B cell (primary cell): ENCODE measurements around the gene SUGCT. TPM values are rescaled to one million over a fixed set of nuclear protein-coding genes. Genes with fewer than 3 reads are reported as not detected.

Experiments
- ATAC-seq: fragments of 200-7000 bp; cut with Tn5 transposase; one replicate; pipeline ENCODE4 v1.10.0; 2021; ENCODE audit warnings: low read depth, mild to moderate bottlenecking, moderate number of reproducible peaks, moderate library complexity
- CTCF ChIA-PET: fragments of 350-600 bp; sonication (Branson Sonifier 250); formaldehyde crosslinking; loops from one replicate; lab custom pipeline; 2021; ENCODE audit warnings: antibody characterized with exemption, inconsistent platforms; lab: Charles Lee
- POLR2A ChIA-PET: fragments of 350-600 bp; sonication (Branson Sonifier 250); formaldehyde crosslinking; loops from one replicate; lab custom pipeline; 2021; ENCODE audit warnings: antibody characterized with exemption; lab: Charles Lee
- DNase-seq: peaks from one replicate; pipeline ENCODE4 v3.0.0; 2013
- H2AFZ ChIP-seq: 2 replicates; pipeline ENCODE4 v1.6.1; 2012; ENCODE audit warnings: mild to moderate bottlenecking, low read depth, low read length; ENCODE audit not compliant: insufficient read depth, poor library complexity, severe bottlenecking
- H3K27ac ChIP-seq, 2 donors: 1 replicate in 1 of 2; 2 replicates in 1 of 2; pipeline ENCODE4 v1.5.1; 2012 to 2013; ENCODE audit warnings: low read length in 2 of 2, mild to moderate bottlenecking in 2 of 2, moderate library complexity in 1 of 2
- H3K27me3 ChIP-seq, 4 experiments: fragments of 200-600 bp in 1 of 4; sonication (generic) in 1 of 4; replicated peaks in 1 of 4; 1 replicate in 2 of 4; 2 replicates in 2 of 4; pipeline versions ENCODE4 v1.6.1 to v1.7.0; 2013 to 2016; ENCODE audit warnings: low read length in 3 of 4, mild to moderate bottlenecking in 2 of 4, mixed read lengths in 1 of 4, moderate library complexity in 1 of 4; ENCODE audit not compliant: insufficient read depth in 4 of 4, control insufficient read depth in 3 of 4; ENCODE audit errors: control extremely low read depth in 1 of 4
- H3K36me3 ChIP-seq, 2 experiments: replicated peaks in 1 of 2; 1 replicate in 1 of 2; 2 replicates in 1 of 2; pipeline versions ENCODE4 v1.6.1 to v1.7.1; 2013; ENCODE audit warnings: low read length in 1 of 2; ENCODE audit not compliant: insufficient read depth in 2 of 2, control insufficient read depth in 1 of 2; ENCODE audit errors: control extremely low read depth in 1 of 2, extremely low read depth in 1 of 2
- H3K4me1 ChIP-seq, 2 donors: fragments of 200-600 bp in 1 of 2; sonication (generic) in 1 of 2; 1 replicate in 1 of 2; 2 replicates in 1 of 2; pipeline versions ENCODE4 v1.5.1 to v1.6.1; 2013 to 2017; ENCODE audit warnings: low read length in 2 of 2; ENCODE audit not compliant: control insufficient read depth in 2 of 2, insufficient read depth in 2 of 2
- H3K4me2 ChIP-seq: replicated peaks from 2 replicates; pipeline ENCODE3; 2012; ENCODE audit warnings: mild to moderate bottlenecking, low read depth, low read length; ENCODE audit not compliant: poor library complexity, severe bottlenecking
- H3K4me3 ChIP-seq, 5 experiments: fragments of 200-600 bp in 1 of 5; sonication (generic) in 1 of 5; 1 replicate in 3 of 5; 2 replicates in 2 of 5; pipeline versions ENCODE4 v1.5.1 to v1.7.0; 2011 to 2016; ENCODE audit warnings: low read length in 4 of 5, mild to moderate bottlenecking in 4 of 5, low read depth in 2 of 5, control low read depth in 1 of 5, moderate library complexity in 1 of 5; ENCODE audit not compliant: insufficient read depth in 1 of 5; ENCODE audit errors: control extremely low read depth in 1 of 5, extremely low read depth in 1 of 5
- H3K79me2 ChIP-seq: fragments of 200-600 bp; sonication (generic); one replicate; pipeline ENCODE4 v1.6.0; 2016; ENCODE audit warnings: low read length; ENCODE audit not compliant: control insufficient read depth, insufficient read depth
- H3K9ac ChIP-seq: fragments of 200-600 bp; sonication (generic); 2 replicates; pipeline ENCODE4 v1.6.1; 2017; ENCODE audit warnings: mild to moderate bottlenecking, low read length, moderate library complexity
- H3K9me3 ChIP-seq, 3 donors: one replicate each; pipeline versions ENCODE4 v1.6.1 to v1.7.1; 2013; ENCODE audit warnings: low read length in 2 of 3; ENCODE audit not compliant: control insufficient read depth in 2 of 3, insufficient read depth in 1 of 3; ENCODE audit errors: control extremely low read depth in 1 of 3
- H4K20me1 ChIP-seq: 2 replicates; pipeline ENCODE4 v1.6.0; 2012; ENCODE audit warnings: mild to moderate bottlenecking, low read length; ENCODE audit not compliant: insufficient read depth, control insufficient read depth, poor library complexity, severe bottlenecking
- H3K27ac Mint-ChIP-seq: one replicate; pipeline ENCODE4 v1.8.0; 2021; ENCODE audit warnings: mixed read lengths
- H3K27me3 Mint-ChIP-seq: one replicate; pipeline ENCODE4 v1.8.0; 2021; ENCODE audit warnings: mixed read lengths
- H3K4me1 Mint-ChIP-seq: one replicate; pipeline ENCODE4 v1.8.0; 2021; ENCODE audit warnings: mixed read lengths
- H3K4me3 Mint-ChIP-seq: one replicate; pipeline ENCODE4 v1.8.0; 2021; ENCODE audit warnings: mixed read lengths
- H3K9me3 Mint-ChIP-seq: one replicate; pipeline ENCODE4 v1.8.0; 2022; ENCODE audit warnings: mixed read lengths; ENCODE audit not compliant: insufficient read depth
- CTCF ChIP-seq: fragments of 200-600 bp; IDR thresholded peaks from one replicate; pipeline ENCODE4 v1.8.0; 2022; ENCODE audit warnings: antibody characterized with exemption, mild to moderate bottlenecking
- EZH2 ChIP-seq: IDR thresholded peaks from 2 replicates; pipeline ENCODE4 v1.6.1; 2012; ENCODE audit warnings: borderline replicate concordance, low read depth, mild to moderate bottlenecking, moderate library complexity, low read length; ENCODE audit not compliant: insufficient read depth, poor library complexity, severe bottlenecking
- WGBS: methylation state at CpG from one replicate; pipeline ENCODE4 v1.1.5; 2013; ENCODE audit warnings: missing lambda C conversion rate; ENCODE audit not compliant: insufficient coverage; 5-methylcytosine and 5-hydroxymethylcytosine counted together
- intact Hi-C: fragments of 100-400 bp; cut with micrococcal nuclease; formaldehyde crosslinking; loops from one replicate; pipeline ENCODE4 v1.10.0; 2022
- polyA plus RNA-seq: library from polyadenylated mRNA; depleted of rRNA; stranded (reverse); fragments of >200 nt; gene quantifications from 2 replicates; pipeline ENCODE4 v1.2.3, GENCODE V29; 2012
- total RNA-seq, 2 donors: library from RNA; stranded (reverse); fragments of 120-200 nt in 1 of 2; gene quantifications; 1 replicate in 1 of 2; 2 replicates in 1 of 2; pipeline versions ENCODE4 v1.2.3 to v1.2.4, GENCODE V29; 2013 to 2022

The SUGCT gene
- total and polyA plus RNA-seq, 2 donors (not counting 1 experiment from before 2014, with no cell fraction given): 0.19 to 0.86 TPM

GRCh38 chr7:40890088-40890692 lies 755.4 kb downstream of the SUGCT start:
- Histone ChIP-seq H2AFZ (no peak overlapping the region), H3K9me3 (peaks cover 0 to 14% (median 6%) of the 10 kb centered on the region in 3 donors), H3K79me2 (no peaks in the 10 kb centered on the region), H3K4me1 (no peaks in the 10 kb centered on the region), H3K9ac (no peak overlapping the region), H3K4me3 (no peak overlapping the region), H4K20me1 (no peaks in the 10 kb centered on the region), H3K4me2 (no peak overlapping the region), H3K27me3 (no peaks in the 10 kb centered on the region), H3K36me3 (no peaks in the 10 kb centered on the region), H3K27ac (no peak overlapping the region)
- no peaks in the 10 kb centered on the region for H3K27me3 Mint-ChIP-seq
- intact Hi-C loops: no loop called here
- TF ChIP-seq EZH2: no peak
- no peak for TF ChIP-seq CTCF
- H3K9me3 Mint-ChIP-seq: peaks cover 12% of the 10 kb centered on the region
- no peak overlapping the region for H3K27ac Mint-ChIP-seq
- ChIA-PET CTCF (no interaction called here), POLR2A (no interaction called here)
- no peak overlapping the region for H3K4me3 Mint-ChIP-seq
- ATAC-seq: no peak
- H3K4me1 Mint-ChIP-seq: no peaks in the 10 kb centered on the region
- 100% methylated on average over 1 of the region's 1 CpG for WGBS
- no peak for DNase-seq

GRCh38 chr7:40891232-40891631 lies 756.4 kb downstream of the SUGCT start:
- ATAC-seq (no peak), DNase-seq (no peak)
- H3K79me2 ChIP-seq: no peaks in the 10 kb centered on the region
- intact Hi-C loops: no loop called here
- TF ChIP-seq CTCF (no peak), EZH2 (no peak)
- H3K27ac Mint-ChIP-seq: no peak overlapping the region
- H3K4me3 Mint-ChIP-seq: no peak overlapping the region
- H3K9me3 ChIP-seq: peaks cover 0 to 14% (median 6%) of the 10 kb centered on the region in 3 donors
- no peak overlapping the region for H2AFZ ChIP-seq
- H3K4me1 ChIP-seq: no peaks in the 10 kb centered on the region
- no CpG with 5 or more reads among the region's 2 CpGs for WGBS
- H3K36me3 ChIP-seq: no peaks in the 10 kb centered on the region
- H3K27me3 ChIP-seq: no peaks in the 10 kb centered on the region
- H3K4me2 ChIP-seq: no peak overlapping the region
- no peak overlapping the region for H3K9ac ChIP-seq
- no peak overlapping the region for H3K27ac ChIP-seq
- peaks cover 12% of the 10 kb centered on the region for H3K9me3 Mint-ChIP-seq
- no peaks in the 10 kb centered on the region for H3K4me1 Mint-ChIP-seq
- H3K27me3 Mint-ChIP-seq: no peaks in the 10 kb centered on the region
- POLR2A ChIA-PET: no interaction called here
- CTCF ChIA-PET: no interaction called here
- H4K20me1 ChIP-seq: no peaks in the 10 kb centered on the region
- no peak overlapping the region for H3K4me3 ChIP-seq
